Measurements from ENCODE around the gene CENPK.

DNA sequence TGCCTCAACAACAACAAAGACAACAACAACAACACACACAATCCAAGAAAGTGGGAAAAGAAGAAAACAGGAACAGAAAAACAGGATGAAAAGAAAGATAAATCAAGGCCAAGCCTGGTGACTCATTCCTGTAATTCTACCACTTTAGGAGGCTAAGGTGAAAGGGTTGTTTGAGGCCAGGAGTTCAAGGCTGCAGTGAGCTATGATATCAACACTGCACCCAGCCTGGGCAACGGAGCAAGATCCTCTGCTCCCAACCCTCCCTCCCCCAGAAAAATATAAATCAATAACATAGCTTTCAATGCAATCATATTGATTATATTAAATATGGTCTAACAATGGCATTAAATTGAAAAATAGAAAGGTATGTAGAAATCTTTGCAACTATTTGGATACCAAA is 32.1 kb downstream of the CENPK start:
- no peak for TF ChIP-seq TAF1 (IDR thresholded peaks at IDR 0.05; ENCODE audit: borderline replicate concordance, insufficient read depth, low read length)
- TF ChIP-seq POLR2AphosphoS5 (IDR thresholded peaks at IDR 0.05; ENCODE audit: low read depth, low read length): no peak
- TF ChIP-seq SIN3A (IDR thresholded peaks at IDR 0.05; ENCODE audit: borderline replicate concordance, insufficient read depth, low read length): no peak
- no peak for TF ChIP-seq FOXP2 (optimal IDR thresholded peaks at IDR 0.05; ENCODE audit: borderline replicate concordance, extremely low read depth, extremely low read length, insufficient read depth)

All from PFSK-1 (cell line).